Urinary bladder (tissue), 2 donors: ENCODE results near the gene BLTP1. TPM values are rescaled to one million over a fixed set of nuclear protein-coding genes. Genes with fewer than 3 reads are reported as not detected.

Source experiments
- polyA plus RNA-seq: library from polyadenylated mRNA; stranded (reverse); fragments of 200-250 nt; gene quantifications from one replicate; pipeline ENCODE4 v1.2.3, GENCODE V29; 2013
- total RNA-seq: library from RNA; depleted of rRNA; stranded (reverse); fragments of >200 nt; gene quantifications from one replicate; pipeline ENCODE4 v1.2.3, GENCODE V29; 2014
- donor health status: healthy.

BLTP1 gene
- total and polyA plus RNA-seq, 2 donors, result 31.3 to 221 TPM

Other genes with a start within 250 kb of the BLTP1 start
- gene TRPC3, start 200.3 kb upstream of the BLTP1 start, total RNA-seq, result 10.0 TPM
- gene TRPC3, start 200.3 kb upstream of the BLTP1 start, polyA plus RNA-seq, result 3.3 TPM
- gene ADAD1, start 226.7 kb downstream of the BLTP1 start, total RNA-seq, result not detected
- gene ADAD1, start 226.7 kb downstream of the BLTP1 start, polyA plus RNA-seq, result not detected